K562 (cell line): ENCODE measurements around the gene CMSS1. TPM values are rescaled to one million over a fixed set of nuclear protein-coding genes. Genes with fewer than 3 reads are reported as not detected.

Experiments
- BRCA1 ChIP-seq, 2 experiments: fragments of 450-650 bp in 1 of 2; sonication (generic) in 1 of 2; formaldehyde crosslinking in 1 of 2; IDR thresholded peaks; 2 replicates each; pipeline versions ENCODE4 v1.5.0 to v1.6.1; 2017 to 2020; ENCODE audit warnings: mild to moderate bottlenecking in 1 of 2, missing genetic modification reagents in 1 of 2
- BRF1 ChIP-seq: IDR thresholded peaks from 3 replicates; pipeline ENCODE4 v1.6.1; 2011; ENCODE audit warnings: borderline replicate concordance, mild to moderate bottlenecking; ENCODE audit not compliant: insufficient read length; ENCODE audit errors: extremely low read depth
- CBFA2T2 ChIP-seq: fragments of 450-650 bp; conservative IDR thresholded peaks from 2 replicates; pipeline ENCODE4 v1.6.1; 2017; ENCODE audit warnings: mild to moderate bottlenecking
- CHAMP1 ChIP-seq: fragments of 450-650 bp; IDR thresholded peaks from 2 replicates; pipeline ENCODE4 v1.6.1; 2016; ENCODE audit warnings: mild to moderate bottlenecking
- DACH1 ChIP-seq: fragments of 450-650 bp; IDR thresholded peaks from 2 replicates; pipeline ENCODE4 v1.6.1; 2018; ENCODE audit not compliant: partially characterized antibody
- DPF2 ChIP-seq: fragments of 450-650 bp; IDR thresholded peaks from 2 replicates; pipeline ENCODE4 v1.6.1; 2016
- EP300 ChIP-seq: IDR thresholded peaks from 2 replicates; pipeline ENCODE4 v1.6.1; 2012; ENCODE audit warnings: low read length, improper control_type of control experiment
- FOXK2 ChIP-seq, 2 experiments: fragments of 450-650 bp; IDR thresholded peaks in 1 of 2; conservative IDR thresholded peaks in 1 of 2; 2 replicates each; pipeline ENCODE4 v1.6.1; 2016; ENCODE audit warnings: low read depth in 2 of 2, mild to moderate bottlenecking in 1 of 2
- HDAC3 ChIP-seq: fragments of 450-650 bp; IDR thresholded peaks from 2 replicates; pipeline ENCODE4 v1.6.1; 2018; ENCODE audit warnings: borderline replicate concordance, mild to moderate bottlenecking, moderate library complexity; ENCODE audit not compliant: partially characterized antibody
- HDAC6 ChIP-seq: IDR thresholded peaks from 2 replicates; pipeline ENCODE4 v1.6.1; 2012; ENCODE audit warnings: low read depth, mild to moderate bottlenecking, control low read depth, inconsistent platforms, low read length, moderate library complexity
- MEIS2 ChIP-seq: fragments of 450-650 bp; IDR thresholded peaks from 2 replicates; pipeline ENCODE4 v1.6.1; 2014; ENCODE audit warnings: mild to moderate bottlenecking; ENCODE audit not compliant: partially characterized antibody
- MXD1 ChIP-seq: fragments of 250-450 bp; sonication (Bioruptor Pico); IDR thresholded peaks from 2 replicates; pipeline ENCODE4 v1.8.0; 2021; ENCODE audit warnings: borderline replicate concordance, mild to moderate bottlenecking, moderate library complexity; ENCODE audit not compliant: poor library complexity, severe bottlenecking
- NCOR1 ChIP-seq: fragments of 450-650 bp; IDR thresholded peaks from 2 replicates; pipeline ENCODE4 v1.6.1; 2016; ENCODE audit warnings: mild to moderate bottlenecking, moderate library complexity
- PHF20 ChIP-seq: fragments of 450-650 bp; IDR thresholded peaks from 2 replicates; pipeline ENCODE4 v1.6.1; 2018; ENCODE audit not compliant: partially characterized antibody
- POLR2AphosphoS5 ChIP-seq: IDR thresholded peaks from 2 replicates; pipeline ENCODE4 v1.6.1; 2011; ENCODE audit warnings: mild to moderate bottlenecking, low read depth, low read length, moderate library complexity; ENCODE audit not compliant: control insufficient read depth, insufficient read depth
- PRPF4 ChIP-seq: fragments of 200-400 bp; formaldehyde crosslinking; IDR thresholded peaks from one replicate; pipeline ENCODE4 v1.6.1; 2017; ENCODE audit warnings: low read length, low read depth, mild to moderate bottlenecking; ENCODE audit not compliant: insufficient read depth, poor library complexity, severe bottlenecking
- PTTG1 ChIP-seq: fragments of 450-650 bp; IDR thresholded peaks from 2 replicates; pipeline ENCODE4 v1.6.1; 2016; ENCODE audit warnings: low read depth, mild to moderate bottlenecking, missing genetic modification characterization, missing compliant biosample characterization
- PYGO2 ChIP-seq: fragments of 450-650 bp; IDR thresholded peaks from 2 replicates; pipeline ENCODE4 v1.6.1; 2016; ENCODE audit warnings: mild to moderate bottlenecking, missing genetic modification characterization, moderate library complexity, missing compliant biosample characterization
- SLC30A9 ChIP-seq: fragments of 250-450 bp; sonication (Bioruptor Pico); IDR thresholded peaks from 2 replicates; pipeline ENCODE4 v1.8.0; 2022; ENCODE audit warnings: mild to moderate bottlenecking, moderate library complexity
- SREBF2 ChIP-seq: sonication (generic); formaldehyde crosslinking; IDR thresholded peaks from 2 replicates; pipeline ENCODE4 v1.4.0; 2020; ENCODE audit warnings: mild to moderate bottlenecking, missing genetic modification reagents
- TCF7L2 ChIP-seq: fragments of 150-350 bp; IDR thresholded peaks from 2 replicates; pipeline ENCODE4 v1.6.1; 2016; ENCODE audit warnings: low read depth, mild to moderate bottlenecking, low read length, moderate library complexity
- TEAD4 ChIP-seq, 2 experiments: sonication (generic) in 1 of 2; formaldehyde crosslinking in 1 of 2; IDR thresholded peaks; 2 replicates each; pipeline versions ENCODE4 v1.6.1 to v1.8.0; 2012 to 2022; ENCODE audit warnings: borderline replicate concordance in 1 of 2, inconsistent platforms in 1 of 2, low read length in 1 of 2, mild to moderate bottlenecking in 1 of 2, missing genetic modification reagents in 1 of 2
- ZBED1 ChIP-seq: IDR thresholded peaks from 2 replicates; pipeline ENCODE4 v1.6.1; 2014
- ZNF217 ChIP-seq: sonication (generic); formaldehyde crosslinking; IDR thresholded peaks from 2 replicates; pipeline ENCODE4 v1.8.0; 2022; ENCODE audit warnings: mild to moderate bottlenecking, missing genetic modification reagents
- ZNF830 ChIP-seq: fragments of 250-450 bp; sonication (Bioruptor Pico); IDR thresholded peaks from 2 replicates; pipeline ENCODE4 v1.5.0; 2021; ENCODE audit warnings: mild to moderate bottlenecking
- polyA plus RNA-seq, 8 experiments: library from polyadenylated mRNA; depleted of rRNA in 4 of 8; stranded (reverse) in 5 of 8; unstranded in 3 of 8; fragments of >200 nt; fragmentation: Nextera tagmentation in 2 of 8; fragmentation: Illumina TruSeq in 1 of 8; extraction: Ambion mirVana in 2 of 8; extraction: Trizol in 1 of 8; gene quantifications; 2 replicates each; pipeline versions ENCODE4 v1.2.1 to v1.2.3, GENCODE V29; 2011 to 2014; ENCODE audit warnings: inconsistent platforms in 1 of 8, missing spikeins in 1 of 8
- total RNA-seq, 7 experiments: library from RNA; depleted of rRNA in 6 of 7; stranded (reverse); fragments of >200 nt in 6 of 7; fragmentation: Illumina TruSeq in 2 of 7; extraction: Trizol in 2 of 7; gene quantifications; 2 replicates each; pipeline versions ENCODE4 v1.2.1 to v1.2.3, GENCODE V29; 2011 to 2021; ENCODE audit warnings: low replicate concordance in 1 of 7
- TF ChIP-seq, protein P1 (sequence below), 2 experiments: fragments of 250-450 bp in 1 of 2; fragments of 450-650 bp in 1 of 2; sonication (Bioruptor Pico) in 1 of 2; IDR thresholded peaks; 2 replicates each; pipeline versions ENCODE4 v1.6.1 to v1.8.0; 2016 to 2021; ENCODE audit warnings: mild to moderate bottlenecking in 2 of 2, moderate library complexity in 2 of 2, missing compliant biosample characterization in 1 of 2, missing genetic modification characterization in 1 of 2

CMSS1 gene
- total and polyA plus RNA-seq, 9 of the 15 experiments (the other 6 are each of a cell fraction or from before 2014, with no cell fraction given), result 46.9 to 109 (median 72.3) TPM

- no peak for TF ChIP-seq HDAC6
- TF ChIP-seq PRPF4, result no peak
- TF ChIP-seq DPF2, result peak; percentile 73; the same call in 1 of the 2 replicates
- TF ChIP-seq POLR2AphosphoS5, result no peak
- TF ChIP-seq ZNF830 (CRISPR knock-in tag), result no peak
- TF ChIP-seq ZNF217 (CRISPR knock-in tag), result no peak
- TF ChIP-seq PTTG1 (tag), result no peak
- no peak for TF ChIP-seq BRF1
- no peak for TF ChIP-seq TCF7L2
- peak; percentile 54 for TF ChIP-seq MEIS2
- no peak for TF ChIP-seq BRCA1 (IDR thresholded peaks at IDR 0.05)
- no peak for TF ChIP-seq BRCA1 (CRISPR knock-in tag; IDR thresholded peaks at IDR 0.05)
- TF ChIP-seq HDAC3, result no peak
- peak; percentile 80; the same call in 1 of the 2 replicates for TF ChIP-seq EP300
- no peak for TF ChIP-seq SREBF2
- peak; percentile 76; the same call in 1 of the 2 replicates for TF ChIP-seq TEAD4 (IDR thresholded peaks at IDR 0.05; ENCODE audit: low read length)
- TF ChIP-seq TEAD4 (CRISPR knock-in tag; IDR thresholded peaks at IDR 0.05; ENCODE audit: borderline replicate concordance), result no peak
- peak; percentile 64 for TF ChIP-seq CBFA2T2
- TF ChIP-seq PHF20, result no peak
- no peak for TF ChIP-seq FOXK2 (conservative IDR thresholded peaks at IDR 0.05 in 1 of 2, IDR thresholded peaks at IDR 0.05 in 1 of 2; ENCODE audit: low read depth in 2 of 2)
- no peak for TF ChIP-seq PYGO2
- TF ChIP-seq, protein P1, sequence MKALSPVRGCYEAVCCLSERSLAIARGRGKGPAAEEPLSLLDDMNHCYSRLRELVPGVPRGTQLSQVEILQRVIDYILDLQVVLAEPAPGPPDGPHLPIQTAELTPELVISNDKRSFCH (CRISPR knock-in tag; IDR thresholded peaks at IDR 0.05), result no peak
- TF ChIP-seq, protein P1 (tag; IDR thresholded peaks at IDR 0.05), result no peak
- TF ChIP-seq MXD1, result no peak
- peak; percentile 40 for TF ChIP-seq DACH1
- TF ChIP-seq CHAMP1, result peak; percentile 40; the same call in 1 of the 2 replicates
- no peak for TF ChIP-seq SLC30A9 (CRISPR knock-in tag)
- TF ChIP-seq ZBED1, result no peak
- peak; percentile 69 for TF ChIP-seq NCOR1
These were observed 264.5 kb downstream of the CMSS1 start (continued) for GRCh38 chr3:100081986-100082692.
